Measurements from ENCODE around the gene SLC5A10. TPM values are rescaled to one million over a fixed set of nuclear protein-coding genes. Genes with fewer than 3 reads are reported as not detected.

The SLC5A10 gene
- total RNA-seq, 4 donors from 2014 or later: not detected

GRCh38 chr17:18980682-18981334, 28.8 kb downstream of the SLC5A10 start:
- no peak overlapping the region for H3K4me3 ChIP-seq
- no peak for DNase-seq
- H3K36me3 ChIP-seq: peaks cover 0 to 45% (median 0%) of the 10 kb centered on the region in 3 donors
- no peaks in the 10 kb centered on the region for H3K27me3 ChIP-seq
- H3K27ac ChIP-seq: peak overlapping the region in 3 of 4 donors; percentile 55 to 97 (median 95)
- no peaks in the 10 kb centered on the region for H3K9me3 ChIP-seq
- TF ChIP-seq CTCF (IDR thresholded peaks at IDR 0.05) (no peak), POLR2A (IDR thresholded peaks at IDR 0.05) (no peak)
- H3K4me1 ChIP-seq: peaks cover 0 to 30% (median 2%) of the 10 kb centered on the region in 4 donors

GRCh38 chr17:18981335-18981641, 29.3 kb downstream of the SLC5A10 start:
- TF ChIP-seq POLR2A (IDR thresholded peaks at IDR 0.05) (no peak), CTCF (IDR thresholded peaks at IDR 0.05) (no peak)
- Histone ChIP-seq H3K4me3 (no peak overlapping the region), H3K9me3 (no peaks in the 10 kb centered on the region), H3K36me3 (peaks cover 0 to 43% (median 0%) of the 10 kb centered on the region in 3 donors), H3K4me1 (peaks cover 0 to 30% (median 2%) of the 10 kb centered on the region in 4 donors), H3K27me3 (no peaks in the 10 kb centered on the region), H3K27ac (peak overlapping the region in 3 of 4 donors; percentile 55 to 97 (median 95))
- DNase-seq: no peak

GRCh38 chr17:18981642-18982424, 29.9 kb downstream of the SLC5A10 start:
- DNase-seq: peak in 2 of 3 donors; percentile 91 to 94
- H3K4me1 ChIP-seq: peaks cover 0 to 30% (median 2%) of the 10 kb centered on the region in 4 donors
- H3K9me3 ChIP-seq: no peaks in the 10 kb centered on the region
- H3K4me3 ChIP-seq: no peak overlapping the region
- H3K36me3 ChIP-seq: peaks cover 0 to 43% (median 0%) of the 10 kb centered on the region in 3 donors
- peak overlapping the region in 3 of 4 donors; percentile 75 to 97 (median 95) for H3K27ac ChIP-seq
- TF ChIP-seq CTCF (IDR thresholded peaks at IDR 0.05) (no peak), POLR2A (IDR thresholded peaks at IDR 0.05) (peak in 1 of 2 donors; percentile 48)
- H3K27me3 ChIP-seq: no peaks in the 10 kb centered on the region

GRCh38 chr17:18984273-18985114, 32.5 kb downstream of the SLC5A10 start:
- no peak overlapping the region for H3K27ac ChIP-seq
- H3K36me3 ChIP-seq: peaks cover 0 to 30% (median 0%) of the 10 kb centered on the region in 3 donors

More at GRCh38 chr17:18984273-18985114, 32.5 kb downstream of the SLC5A10 start:
- H3K4me3 ChIP-seq: no peak overlapping the region
- H3K9me3 ChIP-seq: no peaks in the 10 kb centered on the region
- H3K4me1 ChIP-seq: peaks cover 0 to 49% (median 7%) of the 10 kb centered on the region in 4 donors
- no peak for DNase-seq
- H3K27me3 ChIP-seq: no peaks in the 10 kb centered on the region
- no peak for TF ChIP-seq POLR2A (IDR thresholded peaks at IDR 0.05)
- TF ChIP-seq CTCF (IDR thresholded peaks at IDR 0.05): no peak

All from Peyer's patch (tissue), 4 donors.